KMS-11 (cell line): Measurements from ENCODE around the gene AMH.

Experiments used
- H2AFZ ChIP-seq: fragments of 200-600 bp; sonication (generic); 2 replicates; pipeline ENCODE4 v1.6.1; 2016; ENCODE audit warnings: antibody characterized with exemption, mixed run types, low read depth
- H3K27ac ChIP-seq: fragments of 200-600 bp; sonication (generic); 2 replicates; pipeline ENCODE4 v1.6.1; 2016; ENCODE audit warnings: mild to moderate bottlenecking, mixed run types
- H3K27me3 ChIP-seq: fragments of 200-600 bp; sonication (generic); 2 replicates; pipeline ENCODE4 v1.6.1; 2017; ENCODE audit warnings: mild to moderate bottlenecking, low read depth, mixed run types, moderate library complexity; ENCODE audit not compliant: insufficient read depth
- H3K36me3 ChIP-seq: fragments of 200-600 bp; sonication (generic); 2 replicates; pipeline ENCODE4 v1.6.1; 2017; ENCODE audit warnings: mild to moderate bottlenecking, mixed run types; ENCODE audit not compliant: insufficient read depth
- H3K4me1 ChIP-seq: fragments of 200-600 bp; sonication (generic); 2 replicates; pipeline ENCODE4 v1.6.1; 2016; ENCODE audit warnings: mild to moderate bottlenecking, low read depth, mixed run types; ENCODE audit not compliant: poor library complexity, severe bottlenecking
- H3K4me2 ChIP-seq: fragments of 200-600 bp; sonication (generic); 2 replicates; pipeline ENCODE4 v1.7.0; 2016; ENCODE audit warnings: mild to moderate bottlenecking, mixed run types
- H3K4me3 ChIP-seq: fragments of 200-600 bp; sonication (generic); IDR thresholded peaks from 2 replicates; pipeline ENCODE4 v1.6.1; 2017; ENCODE audit warnings: low read depth, low read length, mixed read lengths; ENCODE audit not compliant: insufficient read depth
- H3K79me2 ChIP-seq: fragments of 200-600 bp; sonication (generic); 2 replicates; pipeline ENCODE4 v1.6.1; 2016; ENCODE audit warnings: low read depth, mixed run types; ENCODE audit not compliant: insufficient read depth
- H3K9ac ChIP-seq: fragments of 200-600 bp; sonication (generic); 2 replicates; pipeline ENCODE4 v1.6.1; 2016; ENCODE audit warnings: mild to moderate bottlenecking, mixed run types
- H4K20me1 ChIP-seq: fragments of 200-600 bp; sonication (generic); 2 replicates; pipeline ENCODE4 v1.6.1; 2016; ENCODE audit warnings: mild to moderate bottlenecking, mixed run types; ENCODE audit not compliant: insufficient read depth
- TF ChIP-seq, protein P1 (sequence below): fragments of 200-600 bp; sonication (generic); conservative IDR thresholded peaks from 2 replicates; pipeline ENCODE4 v1.6.1; 2017; ENCODE audit warnings: low read depth, mild to moderate bottlenecking, antibody characterized with exemption, low read length, moderate library complexity, mixed read lengths

Gene AMH

GRCh38 chr19:2300533-2300932, 51.4 kb downstream of the AMH start:
- Histone ChIP-seq H3K27me3 (no peaks in the 10 kb centered on the region; the same call in 1 of the 2 replicates), H3K36me3 (no peaks in the 10 kb centered on the region), H3K9ac (no peak overlapping the region), H2AFZ (no peak overlapping the region), H3K4me2 (no peak overlapping the region), H3K4me1 (no peaks in the 10 kb centered on the region), H3K79me2 (no peaks in the 10 kb centered on the region), H3K4me3 (no peak overlapping the region), H4K20me1 (no peaks in the 10 kb centered on the region), H3K27ac (no peak overlapping the region)
- TF ChIP-seq, protein P1, sequence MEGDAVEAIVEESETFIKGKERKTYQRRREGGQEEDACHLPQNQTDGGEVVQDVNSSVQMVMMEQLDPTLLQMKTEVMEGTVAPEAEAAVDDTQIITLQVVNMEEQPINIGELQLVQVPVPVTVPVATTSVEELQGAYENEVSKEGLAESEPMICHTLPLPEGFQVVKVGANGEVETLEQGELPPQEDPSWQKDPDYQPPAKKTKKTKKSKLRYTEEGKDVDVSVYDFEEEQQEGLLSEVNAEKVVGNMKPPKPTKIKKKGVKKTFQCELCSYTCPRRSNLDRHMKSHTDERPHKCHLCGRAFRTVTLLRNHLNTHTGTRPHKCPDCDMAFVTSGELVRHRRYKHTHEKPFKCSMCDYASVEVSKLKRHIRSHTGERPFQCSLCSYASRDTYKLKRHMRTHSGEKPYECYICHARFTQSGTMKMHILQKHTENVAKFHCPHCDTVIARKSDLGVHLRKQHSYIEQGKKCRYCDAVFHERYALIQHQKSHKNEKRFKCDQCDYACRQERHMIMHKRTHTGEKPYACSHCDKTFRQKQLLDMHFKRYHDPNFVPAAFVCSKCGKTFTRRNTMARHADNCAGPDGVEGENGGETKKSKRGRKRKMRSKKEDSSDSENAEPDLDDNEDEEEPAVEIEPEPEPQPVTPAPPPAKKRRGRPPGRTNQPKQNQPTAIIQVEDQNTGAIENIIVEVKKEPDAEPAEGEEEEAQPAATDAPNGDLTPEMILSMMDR = no peak
